Eye (tissue), 1 donor: ENCODE measurements around the gene CSMD2.

Experiments used
- DNase-seq: peaks from one replicate; pipeline ENCODE4 v3.0.0-alpha.2; 2015

The CSMD2 gene

DNA sequence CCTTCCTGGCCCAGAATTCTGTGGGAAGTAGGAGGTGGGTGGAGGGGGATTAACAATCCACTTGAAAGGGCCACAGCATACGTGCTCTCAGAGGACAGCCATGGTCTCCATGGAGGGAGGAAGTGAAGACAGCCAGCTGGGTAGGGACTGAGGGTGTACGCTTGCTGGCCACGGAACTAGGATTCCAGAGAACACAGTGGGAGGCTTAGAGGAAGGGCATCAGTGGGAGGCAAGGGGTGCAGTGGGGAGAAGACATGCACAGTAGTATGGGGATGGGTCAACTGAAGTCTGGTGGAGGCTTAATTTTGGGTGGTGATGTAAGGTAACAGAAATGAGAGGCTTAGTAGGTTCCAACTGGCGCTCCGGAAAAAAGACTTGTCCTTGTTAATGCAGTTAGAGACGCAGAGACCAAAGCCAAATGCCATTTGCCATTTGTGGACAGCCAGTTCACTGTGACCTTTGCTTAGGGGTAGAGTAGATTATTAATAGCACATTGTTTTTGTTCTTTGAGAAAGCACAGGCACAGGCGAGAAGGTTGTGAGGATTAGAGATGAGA lies 589.6 kb downstream of the CSMD2 start:
- no peak for DNase-seq

DNA sequence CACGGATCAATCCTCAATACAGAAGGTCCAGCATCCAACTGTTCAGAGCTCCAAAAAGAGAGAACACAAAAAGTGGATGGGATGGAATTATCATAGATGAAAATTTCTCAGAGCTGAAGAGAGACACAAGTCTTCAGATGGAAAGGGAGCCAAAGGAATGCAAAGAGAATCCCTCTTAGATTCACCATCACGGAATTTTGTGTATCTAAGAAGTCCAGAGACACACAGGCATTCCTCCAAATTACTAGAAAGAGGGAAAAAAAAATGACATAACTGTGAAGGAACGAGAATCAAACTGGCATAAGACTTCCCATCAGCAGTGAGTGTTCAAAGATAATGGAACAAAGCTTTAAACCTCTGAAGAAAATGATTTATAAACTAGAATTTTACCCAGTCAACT lies 591.4 kb downstream of the CSMD2 start:
- no peak for DNase-seq

DNA sequence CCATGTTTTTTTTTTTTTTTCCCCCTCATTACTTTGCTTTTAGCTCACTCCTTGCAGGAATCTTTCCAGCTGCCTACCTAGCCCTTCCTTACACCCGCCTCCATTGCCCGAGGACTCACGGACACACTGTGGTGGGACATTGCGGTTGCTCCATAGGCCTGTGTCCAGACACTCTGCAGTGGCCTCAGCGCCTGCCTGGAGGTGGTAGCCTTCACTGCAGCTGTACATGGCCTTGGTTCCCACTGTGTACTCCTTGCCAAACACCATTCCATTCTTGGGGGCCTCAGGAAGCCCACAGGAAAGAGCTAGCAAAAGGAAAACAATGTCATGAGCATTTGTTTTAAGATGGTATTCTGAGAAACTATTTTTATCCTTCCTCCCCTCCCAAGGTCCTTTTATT lies 592.6 kb downstream of the CSMD2 start:
- DNase-seq, result no peak

DNA sequence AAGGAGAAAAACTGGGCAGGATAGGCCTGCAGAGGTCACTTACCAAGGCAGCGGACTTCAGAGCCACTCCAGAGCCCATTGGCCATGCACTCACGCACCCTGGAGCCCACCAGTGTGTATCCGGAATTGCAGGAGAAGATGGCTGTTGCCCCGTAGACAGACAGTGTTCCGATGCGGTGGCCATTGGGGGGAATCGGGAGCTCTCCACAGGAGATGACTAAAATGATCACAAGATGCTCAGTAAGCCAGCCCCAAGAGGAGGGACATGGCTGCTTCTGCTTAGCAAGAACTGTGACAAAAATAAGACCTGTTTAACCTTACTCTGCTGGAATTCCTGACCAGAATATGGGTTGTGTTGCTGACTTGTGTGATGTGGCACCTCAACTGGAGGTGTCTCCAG lies 595.7 kb downstream of the CSMD2 start:
- no peak for DNase-seq

DNA sequence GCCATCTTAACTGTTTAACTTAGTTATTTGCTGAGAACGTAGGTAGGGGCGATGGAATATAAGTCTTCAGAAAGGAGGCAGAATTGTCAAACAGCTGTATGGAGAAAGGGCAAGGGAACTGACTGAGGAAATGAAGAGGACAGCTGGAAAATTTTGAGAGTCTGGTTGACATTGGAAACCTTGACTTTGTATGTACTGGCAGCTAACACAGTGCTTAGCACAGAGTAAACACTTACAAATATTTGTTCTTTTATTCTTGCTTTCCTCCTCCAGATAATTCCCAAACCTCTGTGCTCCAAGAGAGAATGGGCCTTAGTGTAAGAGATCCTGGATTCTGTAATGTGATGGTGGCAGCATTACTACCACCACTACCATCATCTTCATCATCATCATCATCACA lies 601.3 kb downstream of the CSMD2 start:
- DNase-seq, result no peak

DNA sequence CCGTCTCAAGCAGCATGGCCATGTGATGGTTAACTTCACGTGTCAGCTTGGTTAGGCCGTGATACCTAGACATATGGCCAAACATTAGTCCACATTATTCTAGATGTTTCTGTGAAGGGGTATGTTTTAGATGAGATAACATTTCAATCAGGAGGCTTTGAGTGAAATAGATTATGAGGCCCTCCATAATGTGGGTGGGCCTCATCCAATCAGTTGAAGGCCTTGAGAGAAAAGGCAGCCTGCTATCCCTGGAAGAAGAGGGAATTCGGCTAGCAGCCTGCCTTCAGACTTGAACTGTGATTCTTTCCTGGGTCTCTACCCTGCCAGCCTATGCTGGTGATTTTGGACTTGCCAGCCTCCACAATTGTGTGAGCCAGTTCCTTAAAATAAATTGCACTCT lies 602.5 kb downstream of the CSMD2 start:
- DNase-seq, result no peak

DNA sequence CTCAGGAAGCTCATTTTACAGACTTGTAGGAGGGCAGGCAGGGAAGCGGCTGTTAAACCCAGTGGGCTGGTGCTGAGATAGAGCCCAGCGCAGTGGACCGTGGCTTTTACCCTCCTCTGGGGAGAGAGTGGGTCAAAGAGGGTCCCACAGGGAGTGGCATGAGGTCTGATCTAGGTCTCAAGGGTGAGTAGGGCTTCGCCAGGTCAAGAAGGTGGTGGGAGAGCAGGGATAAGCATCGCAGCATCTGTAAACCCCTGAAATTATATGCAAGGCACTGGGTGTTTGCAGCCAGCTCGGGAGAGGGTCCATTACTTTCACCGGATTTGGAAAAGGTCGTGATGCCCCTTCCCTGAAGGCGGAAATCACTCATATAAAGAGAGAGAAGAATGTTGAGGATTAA lies 603.5 kb downstream of the CSMD2 start:
- DNase-seq, result no peak

DNA sequence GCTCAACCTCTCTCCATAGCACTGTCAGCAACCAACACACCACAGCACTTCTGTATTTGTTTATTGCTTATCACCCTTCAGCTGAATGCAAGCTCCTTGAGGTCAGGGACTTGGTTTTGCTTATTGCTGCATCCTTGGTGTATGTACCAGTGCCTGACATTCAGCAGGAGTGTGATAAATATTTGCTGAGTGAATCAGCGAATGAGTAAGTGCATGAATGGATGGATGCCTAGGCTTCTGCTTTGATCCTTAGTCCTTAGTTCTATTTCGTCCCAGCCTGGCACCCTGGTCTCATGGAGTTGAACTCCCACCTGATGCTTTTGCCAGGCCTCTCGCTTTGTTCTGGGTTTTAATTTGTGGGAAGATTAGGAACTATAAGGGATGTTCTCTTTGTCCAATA lies 604.4 kb downstream of the CSMD2 start:
- no peak for DNase-seq

DNA sequence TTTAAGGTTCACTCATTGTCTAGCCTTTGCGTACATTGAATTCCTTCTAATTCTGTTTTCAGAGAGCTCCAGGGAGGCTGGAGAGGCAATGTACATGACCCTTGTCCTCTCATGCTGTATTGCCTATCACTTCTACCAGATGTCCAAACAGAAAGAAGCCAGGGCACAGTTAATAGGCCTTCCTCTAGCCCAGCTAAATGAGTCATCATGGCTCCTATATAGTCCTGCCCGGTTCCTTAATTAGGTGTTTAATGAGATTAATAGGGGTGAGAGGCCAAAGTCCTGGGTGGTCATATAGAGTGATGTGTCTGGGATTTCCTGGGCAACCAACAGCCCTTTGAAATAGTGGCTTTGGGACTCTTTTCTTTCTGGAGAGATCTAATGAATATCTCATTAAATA lies 616.3 kb downstream of the CSMD2 start:
- no peak for DNase-seq

DNA sequence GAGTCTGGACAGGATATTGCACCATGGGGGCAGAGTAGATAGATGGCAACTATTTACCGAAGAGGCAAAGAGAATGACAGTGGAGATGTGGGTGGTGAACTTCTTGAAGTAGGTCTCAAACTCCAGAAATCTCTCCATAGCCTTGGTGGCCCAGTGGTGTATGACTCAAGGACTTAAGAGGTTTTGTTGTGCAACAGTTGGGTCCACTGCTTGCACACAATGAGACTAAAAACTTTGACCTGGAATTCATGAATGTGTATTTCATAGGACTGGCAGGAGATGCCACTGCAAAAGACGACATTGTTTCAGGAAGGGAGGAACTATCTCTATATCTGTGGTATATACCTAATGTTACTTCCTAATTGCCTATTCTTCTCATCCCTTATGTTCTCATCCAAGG lies 616.7 kb downstream of the CSMD2 start:
- no peak for DNase-seq

DNA sequence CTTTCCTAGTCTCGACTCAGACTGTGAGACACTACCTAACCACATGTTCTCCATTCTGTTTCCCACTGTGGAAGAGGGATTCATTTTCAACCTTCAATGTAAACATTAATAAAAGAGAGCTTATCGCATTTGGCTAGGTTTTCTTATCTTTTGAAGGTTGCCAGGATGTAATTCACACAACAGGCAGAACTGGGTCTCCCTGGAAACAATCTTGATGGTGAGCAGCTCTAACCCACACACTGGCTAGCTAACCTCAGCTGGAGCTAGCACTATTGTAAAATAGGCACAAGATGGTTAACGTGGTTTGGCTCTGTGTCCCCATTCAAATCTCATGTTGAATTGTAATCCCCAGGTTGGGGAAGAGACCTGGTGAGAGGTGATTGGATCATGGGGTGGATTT lies 617.5 kb downstream of the CSMD2 start:
- DNase-seq, result no peak

DNA sequence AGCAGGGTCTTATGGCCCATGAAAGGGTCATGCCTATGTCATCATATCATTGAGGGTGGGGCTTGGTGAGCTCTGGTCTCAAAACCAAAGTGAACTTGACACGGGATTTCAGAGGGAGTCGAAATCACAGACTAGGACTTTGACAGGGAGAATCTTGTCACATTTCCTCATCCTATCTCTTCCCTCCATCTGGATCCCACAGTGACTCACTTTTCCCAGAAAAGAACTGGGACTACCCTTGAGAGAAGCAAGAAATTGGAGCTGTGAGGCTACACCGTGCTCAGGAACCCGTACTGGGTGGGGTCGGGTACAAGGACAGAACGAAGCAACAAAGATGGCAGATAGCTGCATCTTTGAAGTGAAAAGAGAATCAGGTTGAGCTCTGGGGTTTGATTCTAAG lies 623.1 kb downstream of the CSMD2 start:
- no peak for DNase-seq

DNA sequence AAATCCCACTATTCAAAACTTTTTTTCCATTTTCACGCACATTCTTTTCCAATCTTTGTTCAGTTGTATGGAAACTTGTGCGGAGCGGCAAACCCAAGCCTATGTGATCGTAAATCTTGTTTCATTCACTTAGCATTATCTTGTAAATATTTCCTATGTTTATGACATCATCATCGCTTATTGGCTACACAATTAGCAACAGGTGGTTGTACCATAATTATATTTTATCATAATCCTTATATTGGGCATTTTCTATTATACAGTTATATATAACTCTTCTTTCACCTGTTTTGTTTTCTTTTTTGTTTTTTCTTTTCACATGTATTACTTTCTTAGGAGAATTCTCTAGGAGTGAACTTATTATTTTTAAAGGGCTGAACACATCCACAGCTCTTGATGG lies 627.1 kb downstream of the CSMD2 start:
- DNase-seq, result no peak

DNA sequence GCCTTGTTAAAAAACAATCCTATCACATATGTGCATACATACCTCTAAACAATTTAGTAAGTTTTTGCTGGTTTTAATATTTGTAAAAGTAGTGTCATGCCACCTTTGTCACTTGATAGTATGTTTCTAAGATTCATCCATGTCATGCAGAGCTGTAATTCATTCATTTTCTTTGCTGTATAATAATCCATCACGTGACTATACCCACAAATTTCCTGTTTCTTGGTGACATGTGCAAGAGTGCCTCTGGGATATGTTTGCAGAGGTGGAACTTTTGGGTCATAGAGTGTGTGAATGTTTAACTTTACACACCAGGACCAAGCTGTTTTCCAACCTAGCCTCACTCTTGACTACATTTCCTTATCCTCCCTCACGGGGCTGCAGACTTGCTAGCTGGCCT lies 629.7 kb downstream of the CSMD2 start:
- no peak for DNase-seq

DNA sequence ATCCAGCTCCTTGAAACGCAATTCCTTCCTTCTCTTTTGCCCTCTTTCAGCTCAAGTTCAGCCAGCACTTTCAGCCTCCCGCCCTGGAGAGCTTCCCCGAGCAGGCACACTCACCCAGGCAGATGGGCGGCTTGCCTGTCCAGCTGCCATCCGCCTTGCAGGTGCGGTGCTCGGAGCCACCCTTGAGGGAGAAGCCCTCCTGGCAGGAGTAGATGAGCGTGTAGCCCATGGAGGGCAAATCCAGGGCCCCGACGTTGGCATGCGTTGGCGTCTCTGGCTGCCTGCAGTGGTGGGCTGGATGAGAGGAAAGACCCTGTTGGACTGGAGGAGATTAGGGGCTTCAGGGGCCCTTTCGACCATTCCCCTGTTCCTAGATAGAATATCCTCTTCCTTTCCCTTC lies 632.1 kb downstream of the CSMD2 start:
- no peak for DNase-seq

DNA sequence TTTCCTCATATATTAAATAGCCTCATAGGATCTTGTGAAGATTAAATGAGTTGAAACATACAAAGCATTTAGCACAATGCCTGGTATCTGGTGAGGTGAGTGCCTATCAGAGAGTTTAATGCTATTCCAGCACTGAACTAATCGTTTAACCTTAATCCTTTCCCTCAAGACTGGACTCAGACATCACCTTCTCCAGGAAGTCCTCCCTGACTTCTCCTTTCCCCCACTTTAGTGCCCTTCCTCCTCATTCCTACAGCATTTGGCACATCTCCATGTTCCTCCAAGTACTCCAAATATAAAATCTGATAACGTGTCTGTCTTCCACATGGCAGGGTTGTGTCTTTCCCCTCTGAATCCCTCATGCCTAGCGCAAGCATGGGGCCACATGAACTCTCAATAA lies 632.8 kb downstream of the CSMD2 start:
- no peak for DNase-seq

DNA sequence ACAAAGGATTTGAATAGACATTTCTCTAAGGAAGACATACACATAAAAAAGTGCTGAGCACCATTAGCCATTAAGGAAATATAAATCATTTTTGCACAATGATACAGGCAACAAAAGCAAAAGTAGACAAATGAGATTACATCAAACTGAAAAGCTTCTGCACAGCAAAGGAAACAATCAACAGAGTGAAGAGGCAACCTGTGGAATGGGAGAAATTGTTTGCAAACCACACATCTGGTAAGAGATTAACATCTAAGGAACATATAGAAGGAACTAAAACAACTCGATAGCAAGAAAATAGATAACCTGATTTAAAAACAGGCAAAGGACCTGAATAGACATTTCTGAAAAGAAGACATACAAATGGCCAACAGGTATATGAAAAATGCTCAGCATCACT lies 635.1 kb downstream of the CSMD2 start:
- DNase-seq, result no peak

DNA sequence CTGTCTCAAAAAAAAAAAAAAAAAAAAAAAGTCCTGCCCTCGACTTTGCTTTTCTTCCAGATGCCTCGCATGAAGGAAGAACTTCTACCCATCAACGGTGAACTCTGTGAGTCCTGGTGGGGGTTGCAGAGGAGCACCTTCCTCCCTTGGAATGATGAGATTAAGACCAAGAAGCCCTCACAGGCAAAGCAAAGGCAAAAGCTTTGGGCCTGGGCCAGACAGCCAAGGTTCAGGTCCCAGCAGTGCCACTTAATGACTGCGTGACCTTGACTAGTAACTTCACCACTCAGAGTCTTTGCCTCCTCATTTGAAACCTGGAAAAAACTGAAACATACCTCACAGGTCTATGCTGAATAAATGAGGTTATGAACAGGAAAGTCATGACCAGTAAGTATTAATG lies 637.1 kb downstream of the CSMD2 start:
- no peak for DNase-seq

DNA sequence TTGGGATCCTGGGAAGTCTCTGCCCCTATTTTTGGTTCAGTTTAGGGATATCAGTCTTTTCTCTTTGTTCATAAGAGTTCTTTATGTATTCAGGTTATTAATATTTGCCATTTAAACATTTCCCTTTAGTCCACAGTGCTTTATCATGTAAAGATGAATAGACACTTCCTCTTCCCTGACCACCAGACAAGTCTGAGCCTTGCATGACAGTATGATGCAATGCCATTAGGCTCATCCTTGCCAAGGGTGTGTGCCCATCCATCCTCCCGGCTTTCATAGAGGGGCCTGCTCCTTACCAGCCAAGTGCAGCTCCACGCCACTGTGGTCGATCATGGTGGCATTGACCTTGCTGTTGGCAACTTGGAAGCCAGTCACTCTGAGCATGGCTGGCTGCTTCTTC lies 640.4 kb downstream of the CSMD2 start:
- DNase-seq, result no peak

DNA sequence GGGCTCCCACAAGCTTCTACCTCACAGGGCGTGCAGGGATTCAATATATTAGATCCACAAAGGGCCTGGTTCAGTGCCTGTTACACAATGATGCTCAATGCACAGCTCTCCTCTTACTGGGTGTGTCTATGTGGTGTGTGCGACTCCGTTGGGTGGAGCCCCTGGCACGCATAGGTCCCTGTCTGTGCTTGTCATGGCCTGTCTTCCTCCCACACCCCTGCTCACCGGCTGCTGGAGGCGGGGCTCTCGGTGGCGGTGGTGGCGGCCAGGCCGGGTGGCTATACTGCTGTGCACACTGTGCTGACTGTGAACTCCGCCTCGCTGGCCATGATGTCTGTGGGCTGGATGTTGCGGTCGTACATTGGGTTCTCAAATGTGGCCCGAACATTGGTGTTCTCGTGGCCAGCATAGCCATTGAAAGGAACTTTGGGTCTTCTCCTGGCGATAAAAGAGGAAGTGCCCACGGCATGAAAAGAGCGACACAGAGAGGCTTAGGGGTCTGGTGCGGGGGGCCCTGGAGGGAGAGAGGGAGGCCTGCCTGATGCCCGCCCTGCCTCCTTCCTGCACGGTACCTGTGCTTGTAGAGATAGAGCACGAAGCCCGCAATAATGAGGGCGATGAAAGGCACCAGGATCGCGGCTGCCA lies 645.7 kb downstream of the CSMD2 start:
- DNase-seq, result no peak

DNA sequence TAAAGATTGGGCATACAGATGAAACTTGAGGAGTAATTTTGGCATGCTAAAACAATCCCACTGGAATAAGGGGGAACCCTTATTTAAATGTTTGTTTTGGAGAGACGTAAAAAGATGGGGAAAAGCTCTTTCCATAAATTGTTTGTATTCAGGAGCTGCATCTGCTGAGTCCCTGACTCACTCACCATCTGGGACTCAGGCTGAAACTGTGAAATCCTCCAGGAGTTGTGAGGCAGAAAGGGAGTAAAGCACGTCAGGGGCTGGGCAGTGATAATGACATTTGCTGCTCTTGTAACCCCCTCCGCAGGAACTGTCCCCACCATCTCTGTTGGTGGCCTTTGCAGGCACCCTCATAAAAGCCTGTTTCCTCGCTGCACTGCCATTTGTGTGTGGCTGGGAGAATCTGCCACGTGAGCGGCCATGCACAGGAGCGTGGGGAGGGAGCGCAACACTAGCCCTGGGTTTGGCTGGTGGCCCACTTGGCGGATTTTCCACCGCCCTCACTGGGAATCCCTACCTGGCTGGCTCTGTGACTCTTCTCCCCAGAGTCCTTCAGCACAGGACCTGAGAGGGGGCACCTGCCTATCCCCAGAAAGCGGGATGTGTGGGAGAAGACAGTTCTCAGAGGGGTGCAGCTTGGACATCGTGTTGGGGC lies 647.3 kb downstream of the CSMD2 start:
- peak; percentile 2 for DNase-seq

DNA sequence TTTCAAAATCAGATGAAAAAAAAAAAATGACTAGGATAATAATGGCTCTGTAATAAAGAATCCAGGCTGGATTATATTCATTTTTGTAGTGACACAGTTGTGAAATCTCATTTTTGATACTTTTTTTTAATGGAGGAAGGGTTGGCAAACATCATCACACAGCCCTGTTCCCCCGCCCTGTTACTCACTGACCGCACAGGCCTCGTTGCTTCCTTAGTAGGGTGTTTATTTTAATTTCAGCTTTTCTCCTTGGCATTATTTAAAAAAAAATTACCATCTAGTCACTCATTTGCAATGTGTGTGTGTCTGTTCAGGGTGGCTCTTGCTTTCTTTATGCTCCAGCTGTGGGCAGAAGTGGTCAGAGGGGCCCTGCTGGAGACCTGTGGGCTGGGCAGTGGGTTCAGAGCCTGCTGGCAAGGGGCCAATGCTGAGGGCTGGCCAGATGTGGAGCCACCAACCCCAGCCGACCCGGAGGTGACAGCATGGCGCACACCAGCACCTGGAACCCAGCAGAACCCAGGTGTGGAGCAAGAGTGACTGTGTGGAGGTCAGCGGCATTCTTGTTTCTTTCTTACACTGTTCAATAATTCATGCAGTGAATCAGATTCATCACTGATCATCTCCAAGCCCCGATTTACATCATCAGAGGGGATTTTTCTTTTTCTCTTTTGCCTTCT lies 648.0 kb downstream of the CSMD2 start:
- no peak for DNase-seq

DNA sequence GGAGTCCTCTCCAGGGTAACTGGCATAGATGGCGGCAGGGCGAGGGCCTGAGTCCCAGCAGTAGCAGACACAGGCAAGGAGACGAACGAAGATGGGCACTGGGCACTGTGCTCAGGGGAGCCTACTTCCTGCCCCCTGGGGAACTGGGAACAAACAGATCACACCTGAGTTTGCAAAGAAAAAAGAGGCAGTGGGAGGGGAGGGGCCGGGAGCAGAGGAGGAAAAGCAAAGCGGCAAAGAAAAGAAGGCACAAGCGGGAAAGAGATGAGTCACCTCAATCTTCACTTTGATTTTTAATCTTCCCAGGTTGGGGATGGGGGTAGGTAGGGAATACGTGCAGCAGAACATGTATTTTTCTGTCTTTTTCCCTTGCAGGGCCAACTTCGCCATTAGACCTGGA lies 648.6 kb downstream of the CSMD2 start:
- no peak for DNase-seq

DNA sequence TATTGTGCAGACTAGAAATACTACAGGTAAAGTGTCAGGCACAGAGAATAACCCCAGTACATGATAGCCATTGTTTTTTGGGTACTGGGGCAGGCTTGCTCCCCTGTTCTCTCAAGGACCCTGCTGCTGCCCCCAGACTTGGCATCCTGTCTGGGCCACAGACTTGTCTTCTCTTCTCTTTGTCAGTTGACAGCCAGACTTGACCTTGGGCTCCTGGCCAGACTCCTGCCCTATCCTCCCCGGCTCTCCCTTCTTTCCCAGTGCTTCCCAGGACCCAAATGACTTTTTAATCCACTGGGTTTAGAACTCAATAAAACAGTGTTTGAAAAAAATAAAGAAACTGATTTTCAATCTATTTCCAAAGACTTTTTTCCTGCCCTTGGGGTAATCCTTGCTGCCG lies 649.4 kb downstream of the CSMD2 start:
- DNase-seq, result no peak
